Sciatic nerve (tissue), 2 donors: ENCODE measurements around the gene UST. TPM values are rescaled to one million over a fixed set of nuclear protein-coding genes. Genes with fewer than 3 reads are reported as not detected.
A peak's percentile ranks its signal among the peaks of the same experiment; 100 is the strongest.
"Not testable (repeated sequence)": the region's sequence is repeated elsewhere in the genome, so short reads cannot be mapped to it uniquely, and the experiment has no call there.

Source experiments
- ATAC-seq: fragments of 200-7000 bp; cut with Tn5 transposase; one replicate; pipeline ENCODE4 v1.9.1; 2020; ENCODE audit warnings: mild to moderate bottlenecking, moderate library complexity
- DNase-seq: peaks from one replicate; pipeline ENCODE4 v3.0.0-alpha.2; 2020; ENCODE audit warnings: low spot score
- intact Hi-C: fragments of 100-400 bp; cut with DNase I; formaldehyde crosslinking; loops from one replicate; pipeline ENCODE4 v1.14.2; 2022
- total RNA-seq: library from RNA; stranded (reverse); fragmentation: NEBNext Ultra II Directional; extraction: Animal tissue kit (Norgen Biotek cat#: 25700); gene quantifications from one replicate; pipeline ENCODE4 v1.2.1, GENCODE V29; 2021
- donor health status: DM: no; HTN: no; CAD: no.
- donor health status: DM: no; HTN: no; CAD: no.

UST gene
- total RNA-seq, 1 donor from 2014 or later = 33.1 TPM

GRCh38 chr6:148973538-148974208 lies 226.8 kb downstream of the UST start:
- intact Hi-C loops = no loop called here
- ATAC-seq (peak; percentile 47), DNase-seq (no peak)

GRCh38 chr6:148974351-148974750 lies 227.5 kb downstream of the UST start:
- intact Hi-C loops = no loop called here
- ATAC-seq = no peak
- no peak for DNase-seq

- DNase-seq, ATAC-seq, intact Hi-C loops: not testable (repeated sequence)
These were observed 231.5 kb downstream of the UST start for GRCh38 chr6:148978298-148978697.

- ATAC-seq (no peak), DNase-seq (no peak)
- intact Hi-C loops = no loop called here
These were observed 232.4 kb downstream of the UST start for GRCh38 chr6:148979014-148979901.

GRCh38 chr6:148980234-148980633 lies 233.4 kb downstream of the UST start:
- DNase-seq (no peak), ATAC-seq (no peak)
- intact Hi-C loops = no loop called here

GRCh38 chr6:148981515-148981914 lies 234.7 kb downstream of the UST start:
- intact Hi-C loops = no loop called here
- ATAC-seq (no peak), DNase-seq (no peak)

- ATAC-seq (no peak), DNase-seq (no peak)
- intact Hi-C loops = no loop called here
These were observed 236.4 kb downstream of the UST start for GRCh38 chr6:148983101-148983761.

GRCh38 chr6:148983966-148984365 lies 237.1 kb downstream of the UST start:
- DNase-seq (no peak), ATAC-seq (no peak)
- intact Hi-C loops = no loop called here

- intact Hi-C loops = no loop called here
- DNase-seq = no peak
- no peak for ATAC-seq
These were observed 237.8 kb downstream of the UST start for GRCh38 chr6:148984531-148985056.

- intact Hi-C loops = no loop called here
- no peak for ATAC-seq
- no peak for DNase-seq
These were observed 238.7 kb downstream of the UST start for GRCh38 chr6:148985499-148985898.

- intact Hi-C loops = no loop called here
- DNase-seq (no peak), ATAC-seq (no peak)
These were observed 239.8 kb downstream of the UST start for GRCh38 chr6:148986608-148987007.

GRCh38 chr6:148987982-148988381 lies 241.2 kb downstream of the UST start:
- DNase-seq (no peak), ATAC-seq (no peak)
- intact Hi-C loops = no loop called here

GRCh38 chr6:148989585-148989984 lies 242.8 kb downstream of the UST start:
- ATAC-seq (no peak), DNase-seq (no peak)
- intact Hi-C loops = no loop called here

- DNase-seq (no peak), ATAC-seq (peak; percentile 53)
- intact Hi-C loops = no loop called here
These were observed 243.6 kb downstream of the UST start for GRCh38 chr6:148990403-148990802.

- intact Hi-C loops = no loop called here
- ATAC-seq (no peak), DNase-seq (no peak)
These were observed 250.0 kb downstream of the UST start for GRCh38 chr6:148996815-148997214.

GRCh38 chr6:148997865-148998264 lies 251.0 kb downstream of the UST start:
- intact Hi-C loops = no loop called here
- no peak for DNase-seq
- peak; percentile 84 for ATAC-seq

- ATAC-seq (no peak), DNase-seq (no peak)
These were observed 251.9 kb downstream of the UST start for GRCh38 chr6:148998704-148999103.

GRCh38 chr6:148999501-148999900 lies 252.7 kb downstream of the UST start:
- ATAC-seq (no peak), DNase-seq (no peak)
- intact Hi-C loops = no loop called here

More at GRCh38 chr6:148998704-148999103, 251.9 kb downstream of the UST start:
- intact Hi-C loops = no loop called here

- ATAC-seq = peak; percentile 65
- intact Hi-C loops = no loop called here
- DNase-seq = peak; percentile 66
These were observed 253.2 kb downstream of the UST start for GRCh38 chr6:148999929-149000468.
